ENCODE data around the gene MYO16. TPM values are rescaled to one million over a fixed set of nuclear protein-coding genes. Genes with fewer than 3 reads are reported as not detected.

Gene MYO16
- total RNA-seq, 1 donor from 2014 or later: 0.92 TPM

GRCh38 chr13:109227344-109227940 is 598.0 kb downstream of the MYO16 start:
- DNase-seq (ENCODE audit: low spot score): no peak
- intact Hi-C loops (cut with DNase I): no loop called here

GRCh38 chr13:109228211-109228610 is 598.8 kb downstream of the MYO16 start:
- DNase-seq (ENCODE audit: low spot score): no peak
- intact Hi-C loops (cut with DNase I): no loop called here

DNA sequence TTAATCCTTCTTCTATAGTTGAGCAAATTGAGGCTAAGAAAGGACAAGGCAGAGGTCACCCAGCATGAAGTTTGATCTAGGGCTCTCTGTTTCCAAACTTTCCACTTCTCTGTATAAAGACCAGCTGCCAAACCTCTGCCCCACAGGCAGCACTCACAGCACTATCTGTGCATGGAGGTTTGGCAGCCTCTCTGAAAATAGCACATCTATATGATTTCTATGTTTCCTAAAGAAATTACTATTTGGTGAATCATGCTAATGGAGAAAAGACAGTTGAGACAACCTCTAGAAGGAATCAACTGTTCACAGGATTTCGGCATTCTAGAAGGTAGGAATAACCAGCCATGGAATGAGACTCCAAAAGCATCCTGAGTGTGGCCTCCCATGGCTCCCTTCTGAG is 602.5 kb downstream of the MYO16 start:
- DNase-seq (ENCODE audit: low spot score): no peak
- intact Hi-C loops (cut with DNase I): no loop called here

- no peak for DNase-seq (ENCODE audit: low spot score)
- intact Hi-C loops (cut with DNase I): no loop called here
Measured at GRCh38 chr13:109233293-109233692, 603.9 kb downstream of the MYO16 start.

GRCh38 chr13:109235901-109236300 is 606.5 kb downstream of the MYO16 start:
- intact Hi-C loops (cut with DNase I): no loop called here
- DNase-seq (ENCODE audit: low spot score): no peak

GRCh38 chr13:109241160-109241559 is 611.7 kb downstream of the MYO16 start:
- intact Hi-C loops (cut with DNase I): loop anchor here (10.0 kb wide), 1 partner anchor 544 kb away; the partner anchor contains the start of gene IRS2
- no peak for DNase-seq (ENCODE audit: low spot score)

DNA sequence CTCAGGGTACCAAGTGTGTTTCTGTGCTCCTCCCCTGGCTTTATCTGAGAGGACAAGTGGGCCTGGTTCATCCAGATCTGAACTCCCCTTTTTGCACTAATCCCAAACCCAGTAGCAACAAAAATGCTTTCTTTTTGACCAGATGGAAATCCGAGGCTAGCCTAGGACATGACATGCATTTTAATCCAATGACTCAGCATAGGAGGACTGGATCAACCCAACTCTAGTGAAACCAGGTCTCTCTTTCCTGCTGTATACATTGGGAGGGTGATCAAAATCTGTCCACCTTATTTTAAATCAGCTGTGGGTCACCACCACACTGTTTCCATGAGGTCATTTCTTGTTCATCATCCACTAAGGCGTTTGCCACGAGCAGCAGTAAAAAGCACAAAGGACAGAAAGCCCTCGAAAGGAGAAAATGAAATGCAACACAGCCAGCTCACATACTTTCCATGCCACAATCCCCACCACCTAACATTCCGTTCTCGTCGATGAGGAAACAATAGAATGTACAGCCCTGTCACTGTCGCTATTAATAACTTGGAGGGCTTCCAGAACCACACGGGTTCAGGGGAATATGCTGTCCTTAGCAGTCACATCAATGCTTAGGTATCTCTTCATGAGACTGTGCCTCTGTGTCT is 614.0 kb downstream of the MYO16 start:
- intact Hi-C loops (cut with DNase I): loop anchor here (10.0 kb wide), 1 partner anchor 541 kb away; the partner anchor contains the start of gene IRS2

GRCh38 chr13:109244566-109244965 is 615.2 kb downstream of the MYO16 start:
- intact Hi-C loops (cut with DNase I): loop anchor here (10.0 kb wide), 1 partner anchor 540 kb away; the partner anchor contains the start of gene IRS2
- DNase-seq (ENCODE audit: low spot score): no peak

More for the DNA sequence above, 614.0 kb downstream of the MYO16 start:
- no peak for DNase-seq (ENCODE audit: low spot score)

- no peak for DNase-seq (ENCODE audit: low spot score)
- intact Hi-C loops (cut with DNase I): loop anchor here (10.0 kb wide), 1 partner anchor 539 kb away; the partner anchor contains the start of gene IRS2
Measured at GRCh38 chr13:109246001-109246400, 616.6 kb downstream of the MYO16 start.

- intact Hi-C loops (cut with DNase I): loop anchor here (10.0 kb wide), 2 partner anchors 535 to 885 kb away; partner anchors contain the start of gene IRS2
- DNase-seq (ENCODE audit: low spot score): no peak
Measured at GRCh38 chr13:109249780-109250528, 620.5 kb downstream of the MYO16 start.

GRCh38 chr13:109251956-109252355 is 622.5 kb downstream of the MYO16 start:
- intact Hi-C loops (cut with DNase I): loop anchor here (10.0 kb wide), 1 partner anchor 883 kb away; no protein-coding TSS in a partner anchor
- DNase-seq (ENCODE audit: low spot score): no peak

DNA sequence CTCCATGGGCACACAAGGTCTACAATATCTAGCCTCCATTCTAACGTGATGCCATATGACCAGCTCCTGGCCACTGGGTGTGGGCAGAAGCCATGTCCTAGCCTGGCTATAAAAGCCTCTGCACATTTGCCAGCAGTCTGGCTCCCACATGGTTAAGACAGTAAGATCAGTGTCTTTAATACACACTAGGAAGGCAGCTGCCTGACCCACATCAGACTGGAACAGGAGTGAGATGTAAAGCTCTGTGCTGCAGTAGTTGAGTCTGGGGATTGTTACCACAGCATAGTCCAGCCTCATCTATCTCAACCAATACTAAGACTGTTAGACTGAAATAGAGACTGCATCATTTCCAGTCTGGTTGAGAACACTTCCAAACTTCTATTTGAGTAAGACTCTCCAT is 623.9 kb downstream of the MYO16 start:
- intact Hi-C loops (cut with DNase I): loop anchor here (10.0 kb wide), 1 partner anchor 881 kb away; no protein-coding TSS in a partner anchor
- DNase-seq (ENCODE audit: low spot score): no peak

GRCh38 chr13:109254274-109254673 is 624.9 kb downstream of the MYO16 start:
- intact Hi-C loops (cut with DNase I): loop anchor here (10.0 kb wide), 1 partner anchor 881 kb away; no protein-coding TSS in a partner anchor
- no peak for DNase-seq (ENCODE audit: low spot score)

- intact Hi-C loops (cut with DNase I): loop anchor here (10.0 kb wide), 1 partner anchor 880 kb away; no protein-coding TSS in a partner anchor
- no peak for DNase-seq (ENCODE audit: low spot score)
Measured at GRCh38 chr13:109255141-109255856, 625.9 kb downstream of the MYO16 start.

GRCh38 chr13:109256866-109257760 is 627.7 kb downstream of the MYO16 start:
- DNase-seq (ENCODE audit: low spot score): no peak
- intact Hi-C loops (cut with DNase I): loop anchor here (10.0 kb wide), 1 partner anchor 878 kb away; no protein-coding TSS in a partner anchor
